DND-41 (cell line): ENCODE data around the gene NEURL1B.
A peak's percentile ranks its signal among the peaks of the same experiment; 100 is the strongest.

Experiments
- ATAC-seq: fragments of 200-7000 bp; cut with Tn5 transposase; 3 replicates; pipeline ENCODE4 v1.9.1; 2021; ENCODE audit warnings: low read depth; ENCODE audit not compliant: insufficient read depth
- DNase-seq: peaks from one replicate; pipeline ENCODE4 v3.0.0-alpha.2; 2020
- H2AFZ ChIP-seq: 2 replicates; pipeline ENCODE4 v1.6.0; 2012; ENCODE audit warnings: low read depth, low read length
- H3K27ac ChIP-seq: 2 replicates; pipeline ENCODE4 v1.5.1; 2012; ENCODE audit warnings: low read length, inconsistent platforms
- H3K27me3 ChIP-seq: fragments of 200-600 bp; sonication (generic); 2 replicates; pipeline ENCODE4 v1.6.0; 2012; ENCODE audit warnings: low read length, mild to moderate bottlenecking, inconsistent platforms; ENCODE audit not compliant: insufficient read depth, poor library complexity
- H3K36me3 ChIP-seq: 2 replicates; pipeline ENCODE4 v1.5.1; 2012; ENCODE audit warnings: low read length, inconsistent platforms; ENCODE audit not compliant: insufficient read depth
- H3K4me1 ChIP-seq: 2 replicates; pipeline ENCODE4 v1.5.1; 2012; ENCODE audit warnings: mild to moderate bottlenecking, low read length; ENCODE audit not compliant: insufficient read depth
- H3K4me2 ChIP-seq: 2 replicates; pipeline ENCODE4 v1.6.0; 2012; ENCODE audit warnings: mild to moderate bottlenecking, moderate library complexity, low read length, inconsistent platforms; ENCODE audit not compliant: insufficient read depth
- H3K4me3 ChIP-seq, 2 experiments: fragments of 200-600 bp in 1 of 2; shearing (Covaris generic) in 1 of 2; 2 replicates each; pipeline ENCODE4 v1.5.1; 2012 to 2016; ENCODE audit warnings: inconsistent platforms in 2 of 2, low read length in 2 of 2, mild to moderate bottlenecking in 2 of 2, low read depth in 1 of 2, moderate library complexity in 1 of 2
- H3K79me2 ChIP-seq: 2 replicates; pipeline ENCODE4 v1.6.0; 2012; ENCODE audit warnings: low read length, inconsistent platforms; ENCODE audit not compliant: insufficient read depth
- H3K9ac ChIP-seq: 2 replicates; pipeline ENCODE4 v1.6.0; 2012; ENCODE audit warnings: low read depth, mild to moderate bottlenecking, inconsistent platforms, low read length, moderate library complexity
- H3K9me3 ChIP-seq: 2 replicates; pipeline ENCODE4 v1.5.1; 2012; ENCODE audit warnings: low read length, moderate library complexity, mild to moderate bottlenecking, inconsistent platforms; ENCODE audit not compliant: insufficient read depth, severe bottlenecking
- H4K20me1 ChIP-seq: 2 replicates; pipeline ENCODE4 v1.6.0; 2012; ENCODE audit warnings: low read length; ENCODE audit not compliant: insufficient read depth
- CTCF ChIP-seq: IDR thresholded peaks from 2 replicates; pipeline ENCODE4 v1.5.1; 2012; ENCODE audit warnings: borderline replicate concordance, low read length, moderate library complexity, mild to moderate bottlenecking; ENCODE audit not compliant: poor library complexity, severe bottlenecking; ENCODE audit errors: extremely low read depth
- EZH2 ChIP-seq: IDR thresholded peaks from 3 replicates; pipeline ENCODE4 v1.6.1; 2012; ENCODE audit warnings: borderline replicate concordance, low read depth, mild to moderate bottlenecking, moderate library complexity, low read length, inconsistent platforms; ENCODE audit not compliant: severe bottlenecking

Gene NEURL1B

DNA sequence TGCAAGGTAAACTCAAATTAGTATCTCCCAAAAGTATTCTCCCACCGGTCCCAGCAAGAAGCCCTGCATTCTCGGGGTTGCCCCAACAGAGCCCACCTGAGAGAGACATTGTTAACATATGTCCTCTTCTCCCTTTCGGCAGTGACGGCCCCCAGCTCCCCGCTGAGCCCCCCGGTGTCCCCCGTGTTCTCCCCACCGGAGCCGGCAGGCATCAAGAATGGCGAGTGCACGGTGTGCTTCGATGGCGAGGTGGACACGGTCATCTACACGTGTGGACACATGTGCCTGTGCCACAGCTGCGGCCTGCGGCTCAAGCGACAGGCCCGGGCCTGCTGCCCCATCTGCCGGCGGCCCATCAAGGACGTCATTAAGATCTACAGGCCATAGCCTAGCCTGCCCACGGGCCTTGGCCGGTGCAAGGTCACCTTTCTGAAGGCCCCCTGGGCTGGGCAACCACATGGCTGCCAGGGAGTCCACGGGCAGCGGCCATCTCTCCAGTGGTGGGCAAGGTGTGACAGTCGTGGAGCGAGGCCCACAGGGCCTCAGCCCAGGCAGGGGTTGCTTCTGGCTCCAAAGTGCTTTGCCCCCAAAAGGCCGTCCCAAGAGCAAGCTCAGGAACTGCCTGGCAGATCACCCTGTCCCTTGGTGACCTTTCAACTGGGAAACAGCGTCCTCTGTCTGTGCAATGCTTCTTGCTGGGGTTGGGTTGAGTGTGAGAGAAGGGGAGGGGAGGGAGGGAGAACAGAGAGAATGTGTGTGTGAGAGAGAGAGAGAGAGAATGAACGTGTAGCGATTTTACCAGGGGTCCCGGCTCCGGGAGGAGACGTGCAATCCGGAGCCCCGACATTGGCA, 45.7 kb downstream of the NEURL1B start:
- no peak for DNase-seq
- no peaks in the 10 kb centered on the region for H3K27me3 ChIP-seq
- no peak overlapping the region for H3K4me3 ChIP-seq
- TF ChIP-seq EZH2 (no peak), CTCF (no peak)
- no peaks in the 10 kb centered on the region for H4K20me1 ChIP-seq
- H3K4me2 ChIP-seq, result no peak overlapping the region
- no peak overlapping the region for H3K9ac ChIP-seq
- no peaks in the 10 kb centered on the region for H3K79me2 ChIP-seq
- no peaks in the 10 kb centered on the region for H3K9me3 ChIP-seq
- no peak overlapping the region for H2AFZ ChIP-seq
- H3K27ac ChIP-seq, result no peak overlapping the region
- H3K36me3 ChIP-seq, result no peaks in the 10 kb centered on the region
- peaks cover 11% of the 10 kb centered on the region for H3K4me1 ChIP-seq
- no peak for ATAC-seq

GRCh38 chr5:172687940-172688339, 46.9 kb downstream of the NEURL1B start:
- Histone ChIP-seq H4K20me1 (no peaks in the 10 kb centered on the region), H2AFZ (0 out of 2 replicates have a peak overlapping the region, but pooled peaks have one; percentile 13), H3K9ac (no peak overlapping the region), H3K27me3 (no peaks in the 10 kb centered on the region), H3K4me1 (peaks cover 11% of the 10 kb centered on the region), H3K4me2 (no peak overlapping the region), H3K79me2 (no peaks in the 10 kb centered on the region), H3K4me3 (no peak overlapping the region), H3K9me3 (no peaks in the 10 kb centered on the region), H3K36me3 (no peaks in the 10 kb centered on the region), H3K27ac (0 out of 2 replicates have a peak overlapping the region, but pooled peaks have one; percentile 26)
- no peak for DNase-seq
- ATAC-seq, result no peak
- TF ChIP-seq EZH2 (no peak), CTCF (no peak)

GRCh38 chr5:172688349-172689217, 47.5 kb downstream of the NEURL1B start:
- Histone ChIP-seq H3K4me2 (no peak overlapping the region), H3K27ac (peak overlapping the region; percentile 26; the same call in 1 of the 2 replicates)
- DNase-seq, result peak; percentile 79

More at GRCh38 chr5:172688349-172689217, 47.5 kb downstream of the NEURL1B start:
- ATAC-seq, result peak; percentile 99
- no peak overlapping the region for H3K4me3 ChIP-seq
- H3K79me2 ChIP-seq, result no peaks in the 10 kb centered on the region
- H3K27me3 ChIP-seq, result no peaks in the 10 kb centered on the region
- no peak overlapping the region for H3K9ac ChIP-seq
- H3K9me3 ChIP-seq, result no peaks in the 10 kb centered on the region
- peaks cover 11% of the 10 kb centered on the region for H3K4me1 ChIP-seq
- no peaks in the 10 kb centered on the region for H4K20me1 ChIP-seq
- H2AFZ ChIP-seq, result peak overlapping the region; percentile 13; the same call in 1 of the 2 replicates
- TF ChIP-seq CTCF (no peak), EZH2 (no peak)
- no peaks in the 10 kb centered on the region for H3K36me3 ChIP-seq
